ENCODE measurements around the gene MAPK6.

The MAPK6 gene

GRCh38 chr15:52056001-52056400, 37.0 kb downstream of the MAPK6 start:
- no peak for TF ChIP-seq CTCF (IDR thresholded peaks at IDR 0.05; ENCODE audit: extremely low read depth, insufficient read depth, missing control alignments)
- DNase-seq (ENCODE audit: low spot score) = no peak
- in situ Hi-C loops (cut with MboI; ENCODE audit: low pct_unique_long_range_greater_than_20kb, low sequenced_read_pairs, unreplicated experiment) = no loop called here

GRCh38 chr15:52056496-52056895, 37.5 kb downstream of the MAPK6 start:
- in situ Hi-C loops (cut with MboI; ENCODE audit: low pct_unique_long_range_greater_than_20kb, low sequenced_read_pairs, unreplicated experiment) = no loop called here
- TF ChIP-seq CTCF (IDR thresholded peaks at IDR 0.05; ENCODE audit: extremely low read depth, insufficient read depth, missing control alignments) = no peak

GRCh38 chr15:52057996-52058395, 39.0 kb downstream of the MAPK6 start:
- TF ChIP-seq CTCF (IDR thresholded peaks at IDR 0.05; ENCODE audit: extremely low read depth, insufficient read depth, missing control alignments) = no peak
- no peak for DNase-seq (ENCODE audit: low spot score)
- in situ Hi-C loops (cut with MboI; ENCODE audit: low pct_unique_long_range_greater_than_20kb, low sequenced_read_pairs, unreplicated experiment) = no loop called here

More at GRCh38 chr15:52056496-52056895, 37.5 kb downstream of the MAPK6 start:
- no peak for DNase-seq (ENCODE audit: low spot score)

GRCh38 chr15:52060501-52060900, 41.5 kb downstream of the MAPK6 start:
- no peak for TF ChIP-seq CTCF (IDR thresholded peaks at IDR 0.05; ENCODE audit: extremely low read depth, insufficient read depth, missing control alignments)
- in situ Hi-C loops (cut with MboI; ENCODE audit: low pct_unique_long_range_greater_than_20kb, low sequenced_read_pairs, unreplicated experiment) = no loop called here
- no peak for DNase-seq (ENCODE audit: low spot score)

GRCh38 chr15:52066842-52067544, 48.0 kb downstream of the MAPK6 start:
- in situ Hi-C loops (cut with MboI; ENCODE audit: low pct_unique_long_range_greater_than_20kb, low sequenced_read_pairs, unreplicated experiment) = no loop called here
- TF ChIP-seq CTCF (IDR thresholded peaks at IDR 0.05; ENCODE audit: extremely low read depth, insufficient read depth, missing control alignments) = no peak
- no peak for DNase-seq (ENCODE audit: low spot score)

GRCh38 chr15:52067545-52067926, 48.5 kb downstream of the MAPK6 start:
- no peak for TF ChIP-seq CTCF (IDR thresholded peaks at IDR 0.05; ENCODE audit: extremely low read depth, insufficient read depth, missing control alignments)
- DNase-seq (ENCODE audit: low spot score) = no peak
- in situ Hi-C loops (cut with MboI; ENCODE audit: low pct_unique_long_range_greater_than_20kb, low sequenced_read_pairs, unreplicated experiment) = no loop called here

All from GM13977 (cell line).